Naive thymus-derived CD4-positive, alpha-beta T cell (primary cell): ENCODE results near the gene GNG10. TPM values are rescaled to one million over a fixed set of nuclear protein-coding genes. Genes with fewer than 3 reads are reported as not detected.

Source experiments
- ATAC-seq: fragments of 150-1000 bp; cut with Tn5 transposase; 2 replicates; pipeline ENCODE4 v1.10.0; 2021; ENCODE audit warnings: mild to moderate bottlenecking, moderate library complexity
- CTCF ChIA-PET: fragments of 350-600 bp; sonication (Branson Sonifier 250); formaldehyde crosslinking; loops from one replicate; lab custom pipeline; 2021; ENCODE audit warnings: antibody characterized with exemption; lab: Charles Lee
- POLR2A ChIA-PET: fragments of 350-600 bp; sonication (Branson Sonifier 250); formaldehyde crosslinking; loops from one replicate; lab custom pipeline; 2021; ENCODE audit warnings: antibody characterized with exemption, inconsistent platforms; lab: Charles Lee
- DNase-seq, 9 donors: peaks; one replicate each; pipeline versions ENCODE4 v3.0.0 to v3.0.0-alpha.2; 2020 to 2022; ENCODE audit warnings: mixed read lengths in 1 of 9
- H3K27ac ChIP-seq: one replicate; pipeline ENCODE4 v1.7.0; 2013; ENCODE audit warnings: mild to moderate bottlenecking, low read depth, low read length, moderate library complexity
- H3K27me3 ChIP-seq, 2 donors: one replicate each; pipeline ENCODE4 v1.7.0; 2013; ENCODE audit warnings: low read length in 2 of 2, mild to moderate bottlenecking in 2 of 2, moderate library complexity in 2 of 2; ENCODE audit not compliant: control insufficient read depth in 2 of 2, insufficient read depth in 2 of 2
- H3K36me3 ChIP-seq, 3 experiments: 1 replicate in 2 of 3; 2 replicates in 1 of 3; pipeline ENCODE4 v1.7.0; 2013; ENCODE audit warnings: low read length in 3 of 3, mild to moderate bottlenecking in 3 of 3, moderate library complexity in 1 of 3; ENCODE audit not compliant: insufficient read depth in 3 of 3, control insufficient read depth in 2 of 3
- H3K4me1 ChIP-seq, 2 donors: one replicate each; pipeline ENCODE4 v1.7.0; 2013; ENCODE audit warnings: low read length in 2 of 2, mild to moderate bottlenecking in 2 of 2, moderate library complexity in 1 of 2; ENCODE audit not compliant: control insufficient read depth in 2 of 2, insufficient read depth in 2 of 2
- H3K4me3 ChIP-seq: 2 replicates; pipeline ENCODE4 v1.7.0; 2013; ENCODE audit warnings: mild to moderate bottlenecking, low read length
- H3K9me3 ChIP-seq, 3 experiments: 1 replicate in 2 of 3; 2 replicates in 1 of 3; pipeline ENCODE4 v1.7.0; 2013; ENCODE audit warnings: low read length in 3 of 3; ENCODE audit not compliant: control insufficient read depth in 2 of 3
- H3K27ac Mint-ChIP-seq, 9 donors: one replicate each; pipeline ENCODE4 v1.8.0; 2020 to 2022; ENCODE audit warnings: mixed read lengths in 9 of 9, mild to moderate bottlenecking in 8 of 9, moderate library complexity in 5 of 9, inconsistent platforms in 2 of 9
- H3K27me3 Mint-ChIP-seq, 5 donors: one replicate each; pipeline ENCODE4 v1.8.0; 2021 to 2022; ENCODE audit warnings: mixed read lengths in 5 of 5, mild to moderate bottlenecking in 1 of 5
- H3K36me3 Mint-ChIP-seq, 5 donors: one replicate each; pipeline ENCODE4 v1.8.0; 2020 to 2022; ENCODE audit warnings: mixed read lengths in 5 of 5, mild to moderate bottlenecking in 3 of 5, inconsistent platforms in 1 of 5
- H3K4me1 Mint-ChIP-seq, 7 donors: one replicate each; pipeline ENCODE4 v1.8.0; 2020 to 2022; ENCODE audit warnings: mixed read lengths in 7 of 7, mild to moderate bottlenecking in 3 of 7, inconsistent platforms in 1 of 7
- H3K4me3 Mint-ChIP-seq, 10 donors: one replicate each; pipeline ENCODE4 v1.8.0; 2020 to 2022; ENCODE audit warnings: mild to moderate bottlenecking in 10 of 10, mixed read lengths in 10 of 10, moderate library complexity in 6 of 10, inconsistent platforms in 2 of 10
- H3K9me3 Mint-ChIP-seq, 11 donors: one replicate each; pipeline ENCODE4 v1.8.0; 2020 to 2022; ENCODE audit warnings: mixed read lengths in 11 of 11, mild to moderate bottlenecking in 4 of 11, inconsistent platforms in 1 of 11, moderate library complexity in 1 of 11
- intact Hi-C, 2 donors: fragments of 100-400 bp; cut with micrococcal nuclease; formaldehyde crosslinking; loops; one replicate each; pipeline ENCODE4 v1.15.1; 2023
- polyA plus RNA-seq, 2 donors: library from polyadenylated mRNA; unstranded; fragments of 300-500 nt; fragmentation: Illumina TruSeq; gene quantifications; one replicate each; pipeline ENCODE4 v1.2.3, GENCODE V29; 2021
- total RNA-seq, 6 experiments: library from RNA in 5 of 6; stranded (reverse) in 5 of 6; gene quantifications; 1 replicate in 5 of 6; 2 replicates in 1 of 6; pipeline ENCODE4 v1.2.3 and lab custom pipeline; 2021 to 2026

Gene GNG10
- total and polyA plus RNA-seq, 7 experiments from 2014 or later, result 5.3 to 26.8 (median 13.1) TPM

DNA sequence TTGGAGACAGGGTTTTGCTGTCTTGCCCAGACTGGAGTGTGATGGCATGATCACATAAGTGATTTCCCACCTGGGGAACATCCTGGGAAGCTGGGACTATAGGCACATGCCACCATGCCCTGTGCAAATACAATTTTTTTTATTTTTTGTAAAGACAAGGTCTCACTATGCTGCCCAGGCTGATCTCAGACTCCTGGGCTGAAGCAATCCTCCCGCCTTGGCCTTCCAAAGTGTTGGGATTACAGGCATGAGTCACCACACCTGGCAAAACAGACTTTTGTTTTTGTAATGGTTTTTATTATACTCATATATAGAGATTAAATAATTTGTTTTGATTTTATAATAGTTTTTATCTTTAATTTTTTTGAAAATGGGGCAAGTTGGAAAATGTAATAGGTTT, 15.6 kb upstream of the GNG10 start:
- H3K9me3 Mint-ChIP-seq, result no peaks in the 10 kb centered on the region
- Histone ChIP-seq H3K36me3 (peaks cover 0 to 6% (median 0%) of the 10 kb centered on the region in 3 experiments), H3K27ac (no peak overlapping the region), H3K4me1 (no peaks in the 10 kb centered on the region), H3K4me3 (no peak overlapping the region), H3K9me3 (no peaks in the 10 kb centered on the region), H3K27me3 (no peaks in the 10 kb centered on the region)
- ChIA-PET CTCF (no interaction called here), POLR2A (interaction anchor here (0.6 kb wide), 1 partner anchor 481 kb away, joined by 3 read pairs; no protein-coding TSS in a partner anchor)
- no peaks in the 10 kb centered on the region for H3K27me3 Mint-ChIP-seq
- no peaks in the 10 kb centered on the region for H3K4me1 Mint-ChIP-seq
- peaks cover 7 to 48% (median 26%) of the 10 kb centered on the region in 5 donors for H3K36me3 Mint-ChIP-seq
- intact Hi-C loops, result no loop called here
- ATAC-seq, result no peak
- no peak overlapping the region for H3K27ac Mint-ChIP-seq
- no peak for DNase-seq
- H3K4me3 Mint-ChIP-seq, result no peak overlapping the region

GRCh38 chr9:111646417-111646816, 15.0 kb upstream of the GNG10 start:
- POLR2A ChIA-PET, result interaction anchor here (0.5 kb wide), 1 partner anchor 34 kb away, joined by 3 read pairs; no protein-coding TSS in a partner anchor
- H3K27ac ChIP-seq, result no peak overlapping the region
- no peak overlapping the region for H3K4me3 ChIP-seq
- DNase-seq (no peak), ATAC-seq (no peak)
- Mint-ChIP-seq H3K9me3 (no peaks in the 10 kb centered on the region), H3K36me3 (peaks cover 7 to 48% (median 26%) of the 10 kb centered on the region in 5 donors), H3K4me3 (no peak overlapping the region), H3K27ac (no peak overlapping the region), H3K4me1 (no peaks in the 10 kb centered on the region), H3K27me3 (no peaks in the 10 kb centered on the region)
- no peaks in the 10 kb centered on the region for H3K27me3 ChIP-seq
- CTCF ChIA-PET, result no interaction called here
- no peaks in the 10 kb centered on the region for H3K4me1 ChIP-seq
- no peaks in the 10 kb centered on the region for H3K9me3 ChIP-seq
- intact Hi-C loops, result no loop called here
- peaks cover 0 to 6% (median 0%) of the 10 kb centered on the region in 3 experiments for H3K36me3 ChIP-seq

- H3K9me3 Mint-ChIP-seq, result no peaks in the 10 kb centered on the region
- intact Hi-C loops, result no loop called here
- H3K4me1 Mint-ChIP-seq, result no peaks in the 10 kb centered on the region
- no peak overlapping the region for H3K27ac Mint-ChIP-seq
- ATAC-seq (no peak), DNase-seq (no peak)
- no peaks in the 10 kb centered on the region for H3K27me3 ChIP-seq
- no peak overlapping the region for H3K4me3 ChIP-seq
- no peaks in the 10 kb centered on the region for H3K27me3 Mint-ChIP-seq
- H3K4me3 Mint-ChIP-seq, result no peak overlapping the region
- peaks cover 0 to 6% (median 0%) of the 10 kb centered on the region in 3 experiments for H3K36me3 ChIP-seq
- CTCF ChIA-PET, result interaction anchor here (0.6 kb wide), 1 partner anchor 8 kb away, joined by 3 read pairs; no protein-coding TSS in a partner anchor
- no peak overlapping the region for H3K27ac ChIP-seq
- POLR2A ChIA-PET, result interaction anchor here (0.7 kb wide), 1 partner anchor 19 kb away, joined by 3 read pairs; no protein-coding TSS in a partner anchor
- no peaks in the 10 kb centered on the region for H3K9me3 ChIP-seq
- no peaks in the 10 kb centered on the region for H3K4me1 ChIP-seq
- peaks cover 7 to 48% (median 29%) of the 10 kb centered on the region in 5 donors for H3K36me3 Mint-ChIP-seq
Measured at GRCh38 chr9:111648066-111648465, 13.3 kb upstream of the GNG10 start.

DNA sequence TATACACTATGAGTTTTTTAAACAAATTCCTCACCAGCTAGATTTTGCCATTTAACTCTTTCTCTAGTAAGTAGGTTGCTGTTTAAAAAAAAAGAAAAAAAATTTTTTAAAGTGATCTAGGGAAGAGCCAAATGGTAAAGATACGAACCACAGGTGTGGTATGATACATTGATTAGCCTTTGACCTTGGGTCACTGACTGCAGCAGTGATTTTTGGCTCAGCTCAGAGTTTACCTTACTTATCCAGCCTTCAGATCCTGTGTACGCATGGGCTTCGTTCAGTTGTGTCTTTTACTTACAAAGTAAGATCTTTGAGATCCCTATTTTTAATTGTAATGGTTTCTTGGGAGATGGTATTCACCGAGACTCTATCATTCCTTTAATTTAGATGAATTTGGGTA, 12.4 kb upstream of the GNG10 start:
- Mint-ChIP-seq H3K9me3 (no peaks in the 10 kb centered on the region), H3K4me1 (no peaks in the 10 kb centered on the region), H3K27ac (no peak overlapping the region), H3K27me3 (no peaks in the 10 kb centered on the region), H3K4me3 (no peak overlapping the region), H3K36me3 (peaks cover 7 to 45% (median 24%) of the 10 kb centered on the region in 5 donors)
- POLR2A ChIA-PET, result interaction anchor here (0.5 kb wide), 1 partner anchor 248 kb away, joined by 3 read pairs; the partner anchor contains the start of gene UGCG
- CTCF ChIA-PET, result no interaction called here
- Histone ChIP-seq H3K27ac (no peak overlapping the region), H3K36me3 (peaks cover 0 to 6% (median 0%) of the 10 kb centered on the region in 3 experiments), H3K4me1 (no peaks in the 10 kb centered on the region), H3K27me3 (no peaks in the 10 kb centered on the region), H3K9me3 (no peaks in the 10 kb centered on the region), H3K4me3 (no peak overlapping the region)
- no peak for ATAC-seq
- intact Hi-C loops, result no loop called here
- no peak for DNase-seq

GRCh38 chr9:111657051-111657450, 4.4 kb upstream of the GNG10 start:
- Mint-ChIP-seq H3K4me1 (peaks cover 0 to 10% (median 5%) of the 10 kb centered on the region in 7 donors), H3K9me3 (no peaks in the 10 kb centered on the region), H3K27ac (no peak overlapping the region), H3K27me3 (no peaks in the 10 kb centered on the region), H3K36me3 (peaks cover 0 to 16% (median 12%) of the 10 kb centered on the region in 5 donors), H3K4me3 (no peak overlapping the region)
- Histone ChIP-seq H3K4me1 (peaks cover 0 to 3% of the 10 kb centered on the region in 2 donors), H3K4me3 (no peak overlapping the region), H3K27me3 (no peaks in the 10 kb centered on the region), H3K27ac (no peak overlapping the region), H3K36me3 (peaks cover 0 to 3% (median 0%) of the 10 kb centered on the region in 3 experiments), H3K9me3 (no peaks in the 10 kb centered on the region)
- ChIA-PET CTCF (no interaction called here), POLR2A (no interaction called here)
- intact Hi-C loops, result no loop called here
- ATAC-seq, result no peak
- DNase-seq, result no peak

- DNase-seq (no peak), ATAC-seq (no peak)
- H3K4me1 ChIP-seq, result peaks cover 18% of the 10 kb centered on the region in 2 donors
- H3K27me3 ChIP-seq, result no peaks in the 10 kb centered on the region
- Mint-ChIP-seq H3K4me3 (no peak overlapping the region), H3K27ac (no peak overlapping the region), H3K9me3 (no peaks in the 10 kb centered on the region), H3K36me3 (peaks cover 0 to 14% (median 7%) of the 10 kb centered on the region in 5 donors), H3K4me1 (peaks cover 16 to 29% (median 22%) of the 10 kb centered on the region in 7 donors), H3K27me3 (no peaks in the 10 kb centered on the region)
- intact Hi-C loops, result no loop called here
- ChIA-PET POLR2A (interaction anchor here (0.8 kb wide), 1 partner anchor 28 kb away, joined by 4 read pairs; the partner anchor contains the start of gene DNAJC25), CTCF (no interaction called here)
- no peak overlapping the region for H3K4me3 ChIP-seq
- no peaks in the 10 kb centered on the region for H3K9me3 ChIP-seq
- H3K36me3 ChIP-seq, result peaks cover 0 to 4% (median 0%) of the 10 kb centered on the region in 3 experiments
- H3K27ac ChIP-seq, result no peak overlapping the region
Measured at GRCh38 chr9:111658943-111659342, 2.5 kb upstream of the GNG10 start.
